Measurements from ENCODE around the gene LIN52. TPM values are rescaled to one million over a fixed set of nuclear protein-coding genes. Genes with fewer than 3 reads are reported as not detected.

LIN52 gene
- total and polyA plus RNA-seq, 2 of the 8 experiments (the other 6 are each of a cell fraction or from before 2014, with no cell fraction given) = 6.8 to 11.6 TPM

DNA sequence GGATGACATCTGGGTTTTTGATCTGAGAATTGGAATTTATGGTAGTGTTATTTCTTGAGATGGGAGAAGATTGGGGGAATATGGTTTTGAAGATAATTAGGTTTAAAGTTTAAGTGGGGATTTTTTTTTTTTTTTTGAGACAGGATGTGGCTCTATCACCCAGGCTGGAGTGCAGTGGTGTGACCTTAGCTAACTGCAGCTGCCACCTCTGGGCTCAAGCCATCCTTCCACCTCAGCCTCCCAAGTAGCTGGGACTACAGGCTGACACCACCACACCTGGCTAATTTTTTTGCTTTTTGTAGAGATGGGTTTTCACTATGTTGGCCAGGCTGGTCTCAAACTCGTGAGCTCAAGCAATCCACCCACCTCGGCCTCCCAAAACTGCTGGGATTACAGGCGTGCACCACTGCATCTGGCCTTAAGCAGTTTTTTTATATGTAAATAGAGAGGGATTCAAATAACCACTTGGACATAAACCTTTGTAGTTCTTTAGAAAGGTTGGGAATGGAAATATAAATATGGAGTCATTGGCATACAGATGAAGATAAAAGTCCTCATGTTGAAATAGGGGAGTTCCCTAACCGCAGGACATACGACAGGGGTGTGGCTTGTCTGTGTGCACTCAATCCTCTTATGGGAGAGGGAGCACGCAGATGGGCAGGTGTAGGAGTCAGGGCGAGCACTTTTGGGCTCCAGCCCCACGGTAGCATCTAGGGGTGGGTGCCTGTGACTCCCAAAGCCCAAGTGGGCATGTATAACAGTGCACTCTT lies 4.7 kb downstream of the LIN52 start:
- H3K27ac ChIP-seq (ENCODE audit: low read depth, low read length) = no peak overlapping the region
- POLR2A ChIA-PET (ENCODE audit: partially characterized antibody) = no interaction called here
- no peak overlapping the region for H3K56ac ChIP-seq (replicated peaks; ENCODE audit: insufficient read length, low read depth, low read length)
- no peak overlapping the region for H2BK120ac ChIP-seq (replicated peaks; ENCODE audit: low read depth, low read length)
- H2AFZ ChIP-seq (ENCODE audit: low read length) = no peak overlapping the region
- DNase-seq (ENCODE audit: low read depth in 1 of 2, low spot score in 2 of 2) = no peak
- H4K91ac ChIP-seq (replicated peaks; ENCODE audit: insufficient read length, low read length) = no peak overlapping the region
- H2BK12ac ChIP-seq (ENCODE audit: low read depth, low read length) = no peak overlapping the region
- H4K5ac ChIP-seq (ENCODE audit: insufficient read length, low read depth, low read length) = no peak overlapping the region
- no peak overlapping the region for H2BK20ac ChIP-seq (ENCODE audit: low read length)
- no peak overlapping the region for H3K18ac ChIP-seq (ENCODE audit: extremely low read depth, low read length)
- H3K4me1 ChIP-seq (replicated peaks in 1 of 4; ENCODE audit: control insufficient read depth in 3 of 4, insufficient read depth in 4 of 4, low read length in 3 of 4) = peaks cover 0 to 3% (median 0%) of the 10 kb centered on the region in 4 experiments; a peak in 1 of 7 replicates
- no peak overlapping the region for H3K4me3 ChIP-seq (ENCODE audit: extremely low read depth in 1 of 4, insufficient read depth in 2 of 4, low read depth in 3 of 4, low read length in 4 of 4)
- CTCF ChIA-PET (ENCODE audit: partially characterized antibody) = no interaction called here
- no peak overlapping the region for H3K4me2 ChIP-seq (ENCODE audit: insufficient read depth in 1 of 2, low read depth in 2 of 2, low read length in 2 of 2)
- no peak overlapping the region for H3K9ac ChIP-seq (replicated peaks in 1 of 4; ENCODE audit: extremely low read depth in 1 of 4, low read depth in 3 of 4, low read length in 3 of 4)
- H3K9me3 ChIP-seq (ENCODE audit: insufficient read depth in 2 of 2, low read depth in 1 of 2, low read length in 1 of 2) = no peaks in the 10 kb centered on the region
- H3K14ac ChIP-seq (ENCODE audit: insufficient read length) = no peak overlapping the region
- no peak overlapping the region for H3K23ac ChIP-seq (ENCODE audit: insufficient read length)
- H2BK15ac ChIP-seq (ENCODE audit: low read length) = no peak overlapping the region
- no peak for FAIRE-seq
- no peak overlapping the region for H3K4ac ChIP-seq (replicated peaks; ENCODE audit: insufficient read length, low read depth, low read length)
- H4K8ac ChIP-seq (ENCODE audit: extremely low read depth, insufficient read depth, low read length) = no peak overlapping the region
- no peak overlapping the region for H2BK5ac ChIP-seq (ENCODE audit: low read depth, low read length)
- no peaks in the 10 kb centered on the region for H3K23me2 ChIP-seq (ENCODE audit: low read depth, low read length)
- no peaks in the 10 kb centered on the region for H4K20me1 ChIP-seq (replicated peaks in 1 of 2; ENCODE audit: control insufficient read depth in 1 of 2, insufficient read depth in 2 of 2, low read length in 2 of 2)
- H2AK5ac ChIP-seq (ENCODE audit: low read depth, low read length) = no peak overlapping the region
- H3K27me3 ChIP-seq (replicated peaks in 1 of 4; ENCODE audit: control insufficient read depth in 3 of 4, extremely low read depth in 1 of 4, insufficient read depth in 3 of 4, low read length in 3 of 4) = no peaks in the 10 kb centered on the region
- WGBS, 2 experiments (ENCODE audit: extremely low coverage in 1 of 2, insufficient coverage in 1 of 2, insufficient read length in 1 of 2, insufficient replicate concordance in 2 of 2, low coverage in 1 of 2, low lambda C conversion rate in 2 of 2, missing lambda C conversion rate in 1 of 2) = 93% methylated on average over 8 of the region's 8 CpGs; no CpG with 5 or more reads in 1 of the 2 experiments
- H3K79me1 ChIP-seq (ENCODE audit: low read depth, low read length) = no peaks in the 10 kb centered on the region; the same call in 1 of the 2 replicates
- H3K79me2 ChIP-seq (ENCODE audit: control insufficient read depth in 1 of 2, insufficient read depth in 2 of 2, low read length in 2 of 2) = peaks cover 3 to 49% of the 10 kb centered on the region in 2 experiments; a peak in 3 of 4 replicates
- H3K36me3 ChIP-seq (ENCODE audit: control insufficient read depth in 2 of 4, insufficient read depth in 4 of 4, low read length in 3 of 4) = peaks cover 0 to 17% (median 4%) of the 10 kb centered on the region in 4 experiments; a peak in 3 of 8 replicates
- TF ChIP-seq SP1 (IDR thresholded peaks at IDR 0.05; ENCODE audit: low read depth, low read length) (no peak), EGR1 (IDR thresholded peaks at IDR 0.05; ENCODE audit: borderline replicate concordance, low read depth, low read length) (no peak)

Data from H1 (cell line).